ENCODE results near the gene ZNF578.

- TF ChIP-seq CTCF (IDR thresholded peaks at IDR 0.05; ENCODE audit: low read length) (no peak), EZH2phosphoT487 (IDR thresholded peaks at IDR 0.05; ENCODE audit: low read length) (no peak)
Measured at GRCh38 chr19:52474351-52475127, 21.2 kb downstream of the ZNF578 start.

Data from MM.1S (cell line).